HG03442 (cell line): ENCODE data around the gene BSG.

ENCODE experiments used
- ATAC-seq: cut with Tn5 transposase; IDR thresholded peaks from one replicate; pipeline ENCODE4 v1.9.1; 2021; ENCODE audit warnings: mild to moderate bottlenecking, moderate library complexity; ENCODE audit not compliant: unreplicated experiment

Gene BSG

GRCh38 chr19:572140-572742 lies at the start of gene BSG:
TSS of gene BSG (plus strand) at chr19:572596. CDS start at chr19:572635, 39 bp downstream.
- peak; percentile 62 for ATAC-seq

GRCh38 chr19:522726-523125 lies 49.7 kb upstream of the BSG start:
- ATAC-seq: no peak

GRCh38 chr19:524062-524674 lies 48.2 kb upstream of the BSG start:
- no peak for ATAC-seq

- ATAC-seq: no peak
Observed at GRCh38 chr19:525029-525428, 47.4 kb upstream of the BSG start.

- ATAC-seq: no peak
Observed at GRCh38 chr19:525857-526419, 46.5 kb upstream of the BSG start.

GRCh38 chr19:530134-531008 lies 42.0 kb upstream of the BSG start:
- ATAC-seq: no peak

- peak; percentile 61 for ATAC-seq
Observed at GRCh38 chr19:531009-531752, 41.2 kb upstream of the BSG start.

- peak; percentile 3 for ATAC-seq
Observed at GRCh38 chr19:531753-532560, 40.4 kb upstream of the BSG start, which contains the start of gene CDC34. TSS of gene CDC34 (plus strand) at chr19:531760. CDS start at chr19:531932, 172 bp downstream.

GRCh38 chr19:532561-533363 lies 39.6 kb upstream of the BSG start:
- ATAC-seq: no peak

- ATAC-seq: no peak
Observed at GRCh38 chr19:533364-534058, 38.9 kb upstream of the BSG start.

GRCh38 chr19:534088-534487 lies 38.3 kb upstream of the BSG start:
- ATAC-seq: no peak

- ATAC-seq: no peak
Observed at GRCh38 chr19:535017-535835, 37.2 kb upstream of the BSG start.

GRCh38 chr19:536031-536880 lies 36.1 kb upstream of the BSG start:
- no peak for ATAC-seq

- no peak for ATAC-seq
Observed at GRCh38 chr19:536881-537404, 35.5 kb upstream of the BSG start.

GRCh38 chr19:538641-539428 lies 33.6 kb upstream of the BSG start:
- ATAC-seq: no peak
